Loucy (cell line): ENCODE results near the gene ALDH6A1.

Source experiments
- CTCF ChIP-seq: fragments of 200-600 bp; sonication (generic); conservative IDR thresholded peaks from 2 replicates; pipeline ENCODE4 v1.5.1; 2014; ENCODE audit warnings: mild to moderate bottlenecking, antibody characterized with exemption, low read length
- EZH2phosphoT487 ChIP-seq: fragments of 200-600 bp; IDR thresholded peaks from 2 replicates; pipeline ENCODE4 v1.6.1; 2018; ENCODE audit warnings: antibody characterized with exemption, mild to moderate bottlenecking, moderate library complexity, borderline replicate concordance

GRCh38 chr14:74127634-74128033 lies 43.4 kb upstream of the ALDH6A1 start:
- no peak for TF ChIP-seq CTCF
- TF ChIP-seq EZH2phosphoT487: no peak
